Measurements from ENCODE around the gene CBX5. TPM values are rescaled to one million over a fixed set of nuclear protein-coding genes. Genes with fewer than 3 reads are reported as not detected.
A peak's percentile ranks its signal among the peaks of the same experiment; 100 is the strongest.

CBX5 gene
- total RNA-seq, 1 donor from 2014 or later, result 44.1 TPM

DNA sequence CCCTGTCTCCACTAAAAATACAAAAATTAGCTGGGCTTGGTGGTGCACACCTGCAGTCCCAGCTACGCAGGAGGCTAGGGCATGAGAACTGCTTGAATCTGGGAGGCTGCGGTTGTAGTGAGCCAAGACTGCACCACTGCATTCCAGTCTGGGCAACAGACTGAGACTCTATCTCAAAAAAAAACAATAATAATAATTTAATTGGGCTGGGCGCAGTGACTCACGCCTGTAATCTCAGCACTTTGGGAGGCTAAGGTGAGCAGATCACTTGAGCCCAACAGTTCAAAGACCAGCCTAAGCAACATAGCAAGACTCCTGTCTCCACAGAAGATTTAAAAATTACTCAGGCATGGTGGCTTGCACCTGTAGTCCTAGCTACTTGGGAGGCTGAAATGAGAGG lies 26.7 kb downstream of the CBX5 start:
- Histone ChIP-seq H3K4me1 (peaks cover 28% of the 10 kb centered on the region), H3K36me3 (peaks cover 52% of the 10 kb centered on the region), H3K27ac (replicated peaks) (no peak overlapping the region), H3K9me3 (replicated peaks) (no peaks in the 10 kb centered on the region), H3K4me3 (no peak overlapping the region), H3K27me3 (ENCODE audit: low read depth) (no peaks in the 10 kb centered on the region)
- intact Hi-C loops (cut with micrococcal nuclease), result loop anchor here (10.0 kb wide), 1 partner anchor 112 kb away; the partner anchor contains the start of gene GPR84
- no peak for DNase-seq
- TF ChIP-seq, protein P1, sequence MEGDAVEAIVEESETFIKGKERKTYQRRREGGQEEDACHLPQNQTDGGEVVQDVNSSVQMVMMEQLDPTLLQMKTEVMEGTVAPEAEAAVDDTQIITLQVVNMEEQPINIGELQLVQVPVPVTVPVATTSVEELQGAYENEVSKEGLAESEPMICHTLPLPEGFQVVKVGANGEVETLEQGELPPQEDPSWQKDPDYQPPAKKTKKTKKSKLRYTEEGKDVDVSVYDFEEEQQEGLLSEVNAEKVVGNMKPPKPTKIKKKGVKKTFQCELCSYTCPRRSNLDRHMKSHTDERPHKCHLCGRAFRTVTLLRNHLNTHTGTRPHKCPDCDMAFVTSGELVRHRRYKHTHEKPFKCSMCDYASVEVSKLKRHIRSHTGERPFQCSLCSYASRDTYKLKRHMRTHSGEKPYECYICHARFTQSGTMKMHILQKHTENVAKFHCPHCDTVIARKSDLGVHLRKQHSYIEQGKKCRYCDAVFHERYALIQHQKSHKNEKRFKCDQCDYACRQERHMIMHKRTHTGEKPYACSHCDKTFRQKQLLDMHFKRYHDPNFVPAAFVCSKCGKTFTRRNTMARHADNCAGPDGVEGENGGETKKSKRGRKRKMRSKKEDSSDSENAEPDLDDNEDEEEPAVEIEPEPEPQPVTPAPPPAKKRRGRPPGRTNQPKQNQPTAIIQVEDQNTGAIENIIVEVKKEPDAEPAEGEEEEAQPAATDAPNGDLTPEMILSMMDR (IDR thresholded peaks at IDR 0.05; ENCODE audit: borderline replicate concordance), result no peak

DNA sequence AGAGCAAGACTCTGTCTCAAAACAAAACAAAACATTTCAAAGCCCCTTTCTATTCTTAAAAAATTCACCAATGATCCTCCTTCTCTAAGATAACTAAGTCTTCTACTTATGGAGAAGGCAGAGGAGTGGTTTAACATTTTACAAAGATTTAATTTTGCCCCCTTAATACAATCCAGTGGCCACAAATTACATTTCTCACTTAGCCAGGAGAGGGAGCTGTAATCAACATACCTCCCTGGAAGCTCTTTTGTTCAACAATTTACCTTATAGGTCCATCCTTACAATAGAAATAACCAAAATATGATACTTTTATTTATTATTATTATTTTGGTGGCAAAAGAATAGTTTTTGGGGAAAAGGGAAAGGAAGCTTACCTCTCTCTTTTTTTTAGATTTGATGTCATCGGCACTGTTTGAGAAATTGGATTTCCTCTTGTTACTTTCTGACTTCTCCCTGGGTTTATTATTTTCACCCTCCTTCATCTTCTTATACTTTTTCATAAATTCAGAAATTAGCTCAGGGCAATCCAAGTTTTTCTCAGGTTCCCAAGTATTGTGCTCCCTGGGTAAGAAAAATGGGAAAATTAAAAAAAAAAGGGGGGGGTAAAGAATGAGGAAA lies 28.1 kb downstream of the CBX5 start:
- no peak overlapping the region for H3K27ac ChIP-seq (replicated peaks)
- intact Hi-C loops (cut with micrococcal nuclease), result loop anchor here (10.0 kb wide), 1 partner anchor 113 kb away; the partner anchor contains the start of gene GPR84

DNA sequence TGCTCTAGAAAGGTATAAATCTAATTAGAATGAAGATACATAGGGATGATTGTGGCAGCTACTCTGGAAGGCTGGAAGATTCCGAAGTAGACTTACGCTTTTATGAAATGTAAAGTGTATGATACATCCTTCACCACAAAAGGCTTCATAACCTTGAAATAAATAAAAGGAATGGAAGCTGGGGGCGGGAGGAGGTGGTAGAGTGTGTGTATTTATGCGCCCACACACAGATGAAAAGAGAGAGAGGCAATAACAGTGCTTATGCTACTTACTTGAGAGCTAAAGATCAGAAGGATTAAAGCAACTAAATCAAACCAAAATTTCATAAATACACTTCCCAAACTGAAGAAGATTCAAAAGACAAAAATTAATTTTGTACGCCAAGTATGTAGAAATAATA lies 30.4 kb downstream of the CBX5 start:
- intact Hi-C loops (cut with micrococcal nuclease), result no loop called here
- H3K27me3 ChIP-seq (ENCODE audit: low read depth), result no peaks in the 10 kb centered on the region
- peak overlapping the region; percentile 80 for H3K27ac ChIP-seq (replicated peaks)
- peaks cover 48% of the 10 kb centered on the region for H3K36me3 ChIP-seq
- no peak for DNase-seq
- H3K4me3 ChIP-seq, result no peak overlapping the region
- H3K4me1 ChIP-seq, result peaks cover 33% of the 10 kb centered on the region
- no peaks in the 10 kb centered on the region for H3K9me3 ChIP-seq (replicated peaks)
- TF ChIP-seq, protein P1 (IDR thresholded peaks at IDR 0.05; ENCODE audit: borderline replicate concordance), result no peak

More for the DNA sequence above, 28.1 kb downstream of the CBX5 start:
- DNase-seq, result no peak
- Histone ChIP-seq H3K27me3 (ENCODE audit: low read depth) (no peaks in the 10 kb centered on the region), H3K4me3 (no peak overlapping the region), H3K36me3 (peaks cover 51% of the 10 kb centered on the region), H3K9me3 (replicated peaks) (no peaks in the 10 kb centered on the region), H3K4me1 (peaks cover 23% of the 10 kb centered on the region)
- TF ChIP-seq, protein P1 (IDR thresholded peaks at IDR 0.05; ENCODE audit: borderline replicate concordance), result peak; percentile 73

DNA sequence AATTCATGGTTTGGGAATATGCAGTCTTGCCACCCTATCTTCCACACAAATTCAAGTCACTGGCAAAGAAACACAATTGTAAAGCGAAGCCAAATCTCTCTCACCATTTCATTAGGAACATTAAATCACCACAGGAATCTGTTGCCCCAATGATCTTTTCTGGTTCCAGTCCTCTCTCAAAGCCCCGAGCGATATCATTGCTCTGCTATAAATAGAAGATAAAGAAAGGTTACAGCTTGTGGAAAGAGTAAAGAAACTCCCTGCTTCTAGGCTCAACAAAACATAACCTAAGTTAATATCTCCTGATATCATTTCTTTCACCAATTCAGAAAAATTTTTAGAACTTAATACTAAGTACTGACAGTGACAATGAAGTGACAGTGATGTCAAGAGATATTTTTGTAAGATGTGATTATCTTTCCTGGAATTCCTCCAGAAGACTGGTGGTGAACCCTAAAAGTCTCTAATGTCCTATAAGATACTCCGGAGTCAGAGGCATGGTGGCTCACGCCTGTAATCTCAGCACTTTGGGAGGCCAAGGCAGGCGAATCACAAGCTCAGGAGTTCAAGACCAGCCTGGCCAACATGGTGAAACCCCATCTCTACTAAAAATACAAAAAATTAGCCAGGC lies 33.8 kb downstream of the CBX5 start:
- Histone ChIP-seq H3K27ac (replicated peaks) (peak overlapping the region; percentile 80), H3K4me3 (peak overlapping the region; percentile 10), H3K9me3 (replicated peaks) (no peaks in the 10 kb centered on the region), H3K36me3 (peaks cover 69% of the 10 kb centered on the region), H3K4me1 (peaks cover 33% of the 10 kb centered on the region), H3K27me3 (ENCODE audit: low read depth) (no peaks in the 10 kb centered on the region)
- no peak for DNase-seq
- intact Hi-C loops (cut with micrococcal nuclease), result no loop called here
- TF ChIP-seq, protein P1 (IDR thresholded peaks at IDR 0.05; ENCODE audit: borderline replicate concordance), result no peak

DNA sequence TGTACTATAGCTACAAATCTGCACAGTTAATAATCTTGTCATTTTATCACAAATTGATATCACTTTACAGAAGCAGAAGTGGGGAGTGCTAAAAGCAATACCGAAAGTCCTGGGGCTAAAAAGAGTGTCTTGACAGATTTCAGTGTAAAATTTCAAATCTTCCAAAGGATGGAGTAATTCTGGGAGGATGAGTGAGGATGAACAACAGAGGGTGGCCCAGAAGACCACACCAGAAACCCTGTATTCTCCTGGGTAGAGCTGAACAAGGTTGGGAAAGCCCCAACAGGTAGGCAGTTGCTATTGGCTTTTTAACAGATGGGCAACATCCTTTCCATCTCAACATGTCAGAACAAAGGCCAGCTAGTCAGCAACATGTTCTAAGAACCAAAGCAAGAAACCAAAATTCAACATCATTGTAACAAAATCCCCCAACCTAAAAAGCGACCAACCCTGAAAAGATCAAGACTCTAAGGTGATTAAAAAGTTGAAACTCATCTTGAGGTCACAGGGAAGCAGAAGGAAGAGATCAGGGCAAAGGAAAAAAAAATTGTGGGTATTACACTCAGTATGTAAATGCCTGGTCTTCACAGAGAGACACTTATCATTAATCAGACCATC lies 38.8 kb downstream of the CBX5 start:
- no peaks in the 10 kb centered on the region for H3K9me3 ChIP-seq (replicated peaks)
- no peak overlapping the region for H3K4me3 ChIP-seq
- peaks cover 25% of the 10 kb centered on the region for H3K4me1 ChIP-seq
- intact Hi-C loops (cut with micrococcal nuclease), result no loop called here
- DNase-seq, result no peak
- peak overlapping the region; percentile 27 for H3K27ac ChIP-seq (replicated peaks)
- H3K27me3 ChIP-seq (ENCODE audit: low read depth), result no peaks in the 10 kb centered on the region
- H3K36me3 ChIP-seq, result peaks cover 64% of the 10 kb centered on the region
- TF ChIP-seq, protein P1 (IDR thresholded peaks at IDR 0.05; ENCODE audit: borderline replicate concordance), result no peak

All from left ventricle myocardium inferior (tissue), 1 donor.